IPS-20b (cell line): ENCODE measurements around the gene PDLIM1.
"Not testable (repeated sequence)": the region's sequence is repeated elsewhere in the genome, so short reads cannot be mapped to it uniquely, and the experiment has no call there.

Experiments
- H3K27ac ChIP-seq: one replicate; pipeline ENCODE4 v1.5.1; 2013; ENCODE audit warnings: low read length
- H3K27me3 ChIP-seq: 2 replicates; pipeline ENCODE4 v1.6.1; 2013; ENCODE audit warnings: mild to moderate bottlenecking, low read length, inconsistent platforms; ENCODE audit not compliant: insufficient read depth
- H3K36me3 ChIP-seq: 2 replicates; pipeline ENCODE4 v1.6.1; 2013; ENCODE audit warnings: low read depth, mild to moderate bottlenecking, inconsistent platforms, low read length, moderate library complexity; ENCODE audit not compliant: insufficient read depth
- H3K4me1 ChIP-seq: 2 replicates; pipeline ENCODE4 v1.6.1; 2013; ENCODE audit warnings: mild to moderate bottlenecking, control low read depth, inconsistent platforms, low read length, moderate library complexity; ENCODE audit not compliant: insufficient read depth
- H3K4me3 ChIP-seq: 2 replicates; pipeline ENCODE4 v1.5.1; 2013; ENCODE audit warnings: mild to moderate bottlenecking, low read length, inconsistent platforms
- H3K9ac ChIP-seq: 2 replicates; pipeline ENCODE4 v1.6.1; 2013; ENCODE audit warnings: low read depth, mild to moderate bottlenecking, inconsistent platforms, low read length, moderate library complexity
- H3K9me3 ChIP-seq: 2 replicates; pipeline ENCODE4 v1.6.1; 2013; ENCODE audit warnings: mild to moderate bottlenecking, low read depth, low read length, inconsistent platforms; ENCODE audit not compliant: insufficient read depth

Gene PDLIM1

GRCh38 chr10:95245425-95246055 is 45.3 kb downstream of the PDLIM1 start:
- no peaks in the 10 kb centered on the region; the same call in 1 of the 2 replicates for H3K9me3 ChIP-seq
- peaks cover 16% of the 10 kb centered on the region for H3K4me1 ChIP-seq
- H3K27me3 ChIP-seq: no peaks in the 10 kb centered on the region
- H3K4me3 ChIP-seq: no peak overlapping the region
- H3K9ac ChIP-seq: no peak overlapping the region
- H3K27ac ChIP-seq: no peak overlapping the region
- peaks cover 49% of the 10 kb centered on the region for H3K36me3 ChIP-seq

GRCh38 chr10:95244152-95244551 is 46.7 kb downstream of the PDLIM1 start:
- no peaks in the 10 kb centered on the region; the same call in 1 of the 2 replicates for H3K9me3 ChIP-seq
- no peak overlapping the region for H3K27ac ChIP-seq
- H3K4me1 ChIP-seq: peaks cover 6% of the 10 kb centered on the region; the same call in 1 of the 2 replicates
- no peaks in the 10 kb centered on the region for H3K27me3 ChIP-seq
- no peak overlapping the region for H3K9ac ChIP-seq
- H3K36me3 ChIP-seq: peaks cover 58% of the 10 kb centered on the region
- no peak overlapping the region for H3K4me3 ChIP-seq

GRCh38 chr10:95243318-95243617 is 47.5 kb downstream of the PDLIM1 start:
- Histone ChIP-seq H3K36me3 (peaks cover 61% of the 10 kb centered on the region), H3K27ac (no peak overlapping the region)

GRCh38 chr10:95242581-95243317 is 48.1 kb downstream of the PDLIM1 start:
- Histone ChIP-seq H3K9ac (no peak overlapping the region), H3K4me1 (peaks cover 6% of the 10 kb centered on the region; the same call in 1 of the 2 replicates), H3K27ac (no peak overlapping the region), H3K27me3 (no peaks in the 10 kb centered on the region), H3K4me3 (no peak overlapping the region), H3K9me3 (no peaks in the 10 kb centered on the region; the same call in 1 of the 2 replicates), H3K36me3 (peaks cover 66% of the 10 kb centered on the region)

More at GRCh38 chr10:95243318-95243617, 47.5 kb downstream of the PDLIM1 start:
- Histone ChIP-seq H3K9ac (no peak overlapping the region), H3K4me3 (no peak overlapping the region), H3K27me3 (no peaks in the 10 kb centered on the region), H3K4me1 (peaks cover 6% of the 10 kb centered on the region; the same call in 1 of the 2 replicates), H3K9me3 (no peaks in the 10 kb centered on the region; the same call in 1 of the 2 replicates)

- Histone ChIP-seq H3K9me3 (no peaks in the 10 kb centered on the region; the same call in 1 of the 2 replicates), H3K36me3 (peaks cover 68% of the 10 kb centered on the region), H3K4me3 (no peak overlapping the region), H3K9ac (no peak overlapping the region), H3K4me1 (0 out of 2 replicates have a peak, but pooled peaks cover 2% of the 10 kb centered on the region), H3K27me3 (no peaks in the 10 kb centered on the region), H3K27ac (no peak overlapping the region)
Observed at GRCh38 chr10:95241533-95241932, 49.3 kb downstream of the PDLIM1 start.

- no peak overlapping the region for H3K27ac ChIP-seq
Observed at GRCh38 chr10:95240811-95241210, 50.0 kb downstream of the PDLIM1 start.

GRCh38 chr10:95240096-95240495 is 50.7 kb downstream of the PDLIM1 start:
- H3K36me3 ChIP-seq: peaks cover 63% of the 10 kb centered on the region
- H3K4me3 ChIP-seq, H3K27ac ChIP-seq, H3K9ac ChIP-seq, H3K4me1 ChIP-seq, H3K27me3 ChIP-seq, H3K9me3 ChIP-seq: not testable (repeated sequence)

More at GRCh38 chr10:95240811-95241210, 50.0 kb downstream of the PDLIM1 start:
- peaks cover 69% of the 10 kb centered on the region for H3K36me3 ChIP-seq
- H3K4me3 ChIP-seq: no peak overlapping the region
- H3K9me3 ChIP-seq: no peaks in the 10 kb centered on the region; the same call in 1 of the 2 replicates
- 0 out of 2 replicates have a peak, but pooled peaks cover 2% of the 10 kb centered on the region for H3K4me1 ChIP-seq
- H3K9ac ChIP-seq: no peak overlapping the region
- no peaks in the 10 kb centered on the region for H3K27me3 ChIP-seq

- Histone ChIP-seq H3K27me3 (no peaks in the 10 kb centered on the region), H3K27ac (no peak overlapping the region)
Observed at GRCh38 chr10:95237376-95238170, 53.2 kb downstream of the PDLIM1 start.

GRCh38 chr10:95236068-95236903 is 54.5 kb downstream of the PDLIM1 start:
- no peak overlapping the region for H3K27ac ChIP-seq
- H3K9me3 ChIP-seq: no peaks in the 10 kb centered on the region; the same call in 1 of the 2 replicates
- peaks cover 8% of the 10 kb centered on the region; the same call in 1 of the 2 replicates for H3K4me1 ChIP-seq
- no peak overlapping the region for H3K4me3 ChIP-seq
- H3K36me3 ChIP-seq: peaks cover 53% of the 10 kb centered on the region
- no peak overlapping the region for H3K9ac ChIP-seq
- H3K27me3 ChIP-seq: no peaks in the 10 kb centered on the region

More at GRCh38 chr10:95237376-95238170, 53.2 kb downstream of the PDLIM1 start:
- H3K9ac ChIP-seq: no peak overlapping the region
- H3K9me3 ChIP-seq: no peaks in the 10 kb centered on the region; the same call in 1 of the 2 replicates
- peaks cover 5% of the 10 kb centered on the region; the same call in 1 of the 2 replicates for H3K4me1 ChIP-seq
- H3K36me3 ChIP-seq: peaks cover 63% of the 10 kb centered on the region
- H3K4me3 ChIP-seq: no peak overlapping the region

- Histone ChIP-seq H3K27ac (no peak overlapping the region), H3K36me3 (peaks cover 46% of the 10 kb centered on the region), H3K27me3 (no peaks in the 10 kb centered on the region), H3K4me3 (no peak overlapping the region), H3K9me3 (no peaks in the 10 kb centered on the region; the same call in 1 of the 2 replicates), H3K4me1 (peaks cover 8% of the 10 kb centered on the region; the same call in 1 of the 2 replicates), H3K9ac (no peak overlapping the region)
Observed at GRCh38 chr10:95235676-95236067, 55.1 kb downstream of the PDLIM1 start.

GRCh38 chr10:95234951-95235350 is 55.9 kb downstream of the PDLIM1 start:
- Histone ChIP-seq H3K27me3 (no peaks in the 10 kb centered on the region), H3K4me1 (peaks cover 10% of the 10 kb centered on the region; the same call in 1 of the 2 replicates), H3K9me3 (no peaks in the 10 kb centered on the region), H3K4me3 (no peak overlapping the region), H3K36me3 (peaks cover 39% of the 10 kb centered on the region), H3K27ac (no peak overlapping the region), H3K9ac (peak overlapping the region; percentile 29; the same call in 1 of the 2 replicates)
